HCT116 (cell line): Measurements from ENCODE around the gene ARHGEF37.

ENCODE experiments used
- CBX3 ChIP-seq: IDR thresholded peaks from 2 replicates; pipeline ENCODE4 v1.6.1; 2012; ENCODE audit warnings: low read depth
- CEBPB ChIP-seq: IDR thresholded peaks from 2 replicates; pipeline ENCODE4 v1.6.1; 2012; ENCODE audit warnings: low read depth
- CTCF ChIP-seq, 3 experiments: fragments of 200-600 bp in 1 of 3; sonication (generic) in 1 of 3; IDR thresholded peaks in 2 of 3; conservative IDR thresholded peaks in 1 of 3; 2 replicates each; pipeline ENCODE4 v1.5.1; 2012 to 2017; ENCODE audit warnings: low read depth in 2 of 3, low read length in 2 of 3, antibody characterized with exemption in 1 of 3, borderline replicate concordance in 1 of 3, control low read depth in 1 of 3, mild to moderate bottlenecking in 1 of 3, mixed read lengths in 1 of 3, mixed run types in 1 of 3, moderate library complexity in 1 of 3; ENCODE audit not compliant: insufficient read depth in 1 of 3
- MAX ChIP-seq: IDR thresholded peaks from 2 replicates; pipeline ENCODE4 v1.6.1; 2012
- REST ChIP-seq: IDR thresholded peaks from 2 replicates; pipeline ENCODE4 v1.6.1; 2012; ENCODE audit warnings: low read depth
- SIN3A ChIP-seq: IDR thresholded peaks from 2 replicates; pipeline ENCODE4 v1.6.1; 2012; ENCODE audit warnings: low read depth

GRCh38 chr5:149550268-149550583 lies 31.1 kb upstream of the ARHGEF37 start:
- no peak for TF ChIP-seq MAX
- TF ChIP-seq SIN3A, result no peak
- no peak for TF ChIP-seq CTCF (IDR thresholded peaks at IDR 0.05 in 2 of 3, conservative IDR thresholded peaks at IDR 0.05 in 1 of 3; ENCODE audit: borderline replicate concordance in 1 of 3, insufficient read depth in 1 of 3, low read depth in 2 of 3, low read length in 2 of 3)
- TF ChIP-seq CEBPB, result no peak
- no peak for TF ChIP-seq CBX3
- no peak for TF ChIP-seq REST
